Stimulated activated CD8-positive, alpha-beta memory T cell treated with anti-CD3 and anti-CD28 coated beads, Interleukin-2, amount 100 ng/mL, for 1 hour (primary cell): ENCODE measurements around the gene PLXDC2.

Source experiments
- DNase-seq, 2 donors: peaks; one replicate each; pipeline ENCODE4 v3.0.0-alpha.2; 2020; ENCODE audit warnings: low read depth in 2 of 2

The PLXDC2 gene

GRCh38 chr10:20048161-20048560, 231.9 kb downstream of the PLXDC2 start:
- no peak for DNase-seq

- no peak for DNase-seq
Observed at GRCh38 chr10:20058135-20058534, 241.9 kb downstream of the PLXDC2 start.

- no peak for DNase-seq
Observed at GRCh38 chr10:20059084-20059835, 243.0 kb downstream of the PLXDC2 start.

- no peak for DNase-seq
Observed at GRCh38 chr10:20065814-20066213, 249.6 kb downstream of the PLXDC2 start.

GRCh38 chr10:20073167-20073566, 256.9 kb downstream of the PLXDC2 start:
- no peak for DNase-seq

- no peak for DNase-seq
Observed at GRCh38 chr10:20075713-20076112, 259.5 kb downstream of the PLXDC2 start.

GRCh38 chr10:20084451-20084850, 268.2 kb downstream of the PLXDC2 start:
- DNase-seq: no peak

- DNase-seq: no peak
Observed at GRCh38 chr10:20085115-20085514, 268.9 kb downstream of the PLXDC2 start.

GRCh38 chr10:20087353-20087752, 271.1 kb downstream of the PLXDC2 start:
- no peak for DNase-seq

- no peak for DNase-seq
Observed at GRCh38 chr10:20088061-20088701, 271.9 kb downstream of the PLXDC2 start.

- DNase-seq: no peak
Observed at GRCh38 chr10:20089879-20090278, 273.6 kb downstream of the PLXDC2 start.

- DNase-seq: no peak
Observed at GRCh38 chr10:20090831-20091230, 274.6 kb downstream of the PLXDC2 start.

- DNase-seq: no peak
Observed at GRCh38 chr10:20091698-20092097, 275.5 kb downstream of the PLXDC2 start.

- no peak for DNase-seq
Observed at GRCh38 chr10:20093600-20093999, 277.4 kb downstream of the PLXDC2 start.

- DNase-seq: no peak
Observed at GRCh38 chr10:20094226-20094976, 278.2 kb downstream of the PLXDC2 start.

- no peak for DNase-seq
Observed at GRCh38 chr10:20100171-20100570, 283.9 kb downstream of the PLXDC2 start.

- no peak for DNase-seq
Observed at GRCh38 chr10:20105236-20105635, 289.0 kb downstream of the PLXDC2 start.

- no peak for DNase-seq
Observed at GRCh38 chr10:20105931-20106330, 289.7 kb downstream of the PLXDC2 start.

GRCh38 chr10:20108021-20108420, 291.8 kb downstream of the PLXDC2 start:
- DNase-seq: no peak

- no peak for DNase-seq
Observed at GRCh38 chr10:20109613-20110012, 293.4 kb downstream of the PLXDC2 start.

GRCh38 chr10:20110125-20111100, 294.2 kb downstream of the PLXDC2 start:
- DNase-seq: no peak

- DNase-seq: no peak
Observed at GRCh38 chr10:20114179-20114578, 297.9 kb downstream of the PLXDC2 start.
